ENCODE measurements around the gene LMBRD1. TPM values are rescaled to one million over a fixed set of nuclear protein-coding genes. Genes with fewer than 3 reads are reported as not detected.

Gene LMBRD1
- total RNA-seq, 3 donors from 2014 or later, result 55.0 to 87.9 (median 63.3) TPM

GRCh38 chr6:69732640-69733039 lies 64.2 kb downstream of the LMBRD1 start:
- Histone ChIP-seq H3K4me1 (ENCODE audit: low read depth) (no peaks in the 10 kb centered on the region), H3K4me3 (no peak overlapping the region), H3K36me3 (ENCODE audit: low read depth) (no peaks in the 10 kb centered on the region), H3K9me3 (no peaks in the 10 kb centered on the region)
- intact Hi-C loops (cut with DNase I, micrococcal nuclease), result no loop called here
- TF ChIP-seq CTCF (IDR thresholded peaks at IDR 0.05), result no peak
- ATAC-seq (no peak), DNase-seq (no peak)

GRCh38 chr6:69732045-69732444 lies 64.8 kb downstream of the LMBRD1 start:
- Histone ChIP-seq H3K4me1 (ENCODE audit: low read depth) (no peaks in the 10 kb centered on the region), H3K4me3 (no peak overlapping the region), H3K9me3 (no peaks in the 10 kb centered on the region), H3K36me3 (ENCODE audit: low read depth) (no peaks in the 10 kb centered on the region)
- no peak for TF ChIP-seq CTCF (IDR thresholded peaks at IDR 0.05)
- ATAC-seq (no peak), DNase-seq (no peak)
- intact Hi-C loops (cut with DNase I, micrococcal nuclease), result no loop called here

DNA sequence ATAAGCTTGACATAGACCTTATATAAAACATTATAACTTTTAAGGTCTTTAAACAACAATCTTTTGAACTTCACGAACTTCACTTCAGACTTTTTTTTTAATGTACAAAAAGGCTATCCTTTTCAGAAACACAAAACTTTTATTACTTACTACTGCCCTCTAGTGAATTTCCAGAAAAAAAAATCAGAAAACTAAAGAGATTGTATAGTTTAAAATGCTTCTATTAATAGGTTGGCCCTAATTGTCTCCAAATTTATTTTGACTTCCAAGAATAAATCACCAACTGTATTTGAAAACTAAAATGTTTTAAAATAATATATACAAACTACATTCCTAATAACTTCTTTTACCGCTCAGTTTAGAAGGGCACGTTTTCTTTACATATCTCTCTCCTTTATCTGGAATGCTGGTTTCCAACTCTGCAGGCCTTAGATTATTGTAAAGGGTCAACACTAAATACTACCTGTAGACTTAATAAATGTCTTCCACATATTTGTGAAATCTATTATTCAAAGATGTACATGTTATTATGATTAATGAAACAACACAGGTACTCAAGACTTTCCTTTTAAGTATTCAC lies 66.8 kb downstream of the LMBRD1 start:
- Histone ChIP-seq H3K9me3 (no peaks in the 10 kb centered on the region), H3K4me1 (ENCODE audit: low read depth) (no peaks in the 10 kb centered on the region), H3K36me3 (ENCODE audit: low read depth) (no peaks in the 10 kb centered on the region), H3K4me3 (no peak overlapping the region)
- intact Hi-C loops (cut with DNase I, micrococcal nuclease), result no loop called here
- DNase-seq (no peak), ATAC-seq (no peak)
- TF ChIP-seq CTCF (IDR thresholded peaks at IDR 0.05), result no peak

GRCh38 chr6:69722683-69723082 lies 74.1 kb downstream of the LMBRD1 start:
- TF ChIP-seq CTCF (IDR thresholded peaks at IDR 0.05), result no peak
- ATAC-seq, result no peak
- H3K9me3 ChIP-seq, result no peaks in the 10 kb centered on the region
- no peaks in the 10 kb centered on the region for H3K36me3 ChIP-seq (ENCODE audit: low read depth)
- no peak for DNase-seq
- intact Hi-C loops (cut with DNase I, micrococcal nuclease), result no loop called here
- H3K4me1 ChIP-seq (ENCODE audit: low read depth), result no peaks in the 10 kb centered on the region
- no peak overlapping the region for H3K4me3 ChIP-seq

- ATAC-seq (no peak), DNase-seq (peak in 1 of 3 donors; percentile 43)
Measured at GRCh38 chr6:69719602-69720193, 77.1 kb downstream of the LMBRD1 start.

More at GRCh38 chr6:69719602-69720193, 77.1 kb downstream of the LMBRD1 start:
- intact Hi-C loops (cut with DNase I, micrococcal nuclease), result no loop called here
- Histone ChIP-seq H3K36me3 (ENCODE audit: low read depth) (no peaks in the 10 kb centered on the region), H3K4me1 (ENCODE audit: low read depth) (no peaks in the 10 kb centered on the region), H3K4me3 (no peak overlapping the region), H3K9me3 (no peaks in the 10 kb centered on the region)
- TF ChIP-seq CTCF (IDR thresholded peaks at IDR 0.05), result no peak
